Keratinocyte (primary cell): ENCODE measurements around the gene TMED3. TPM values are rescaled to one million over a fixed set of nuclear protein-coding genes. Genes with fewer than 3 reads are reported as not detected.

Experiments used
- DNase-seq: peaks from one replicate; pipeline ENCODE4 v3.0.0-alpha.2; 2011; ENCODE audit warnings: low read depth, missing footprints, low spot score
- FAIRE-seq: peaks from 2 replicates; lab custom pipeline; 2011; peaks lifted over from hg19 to GRCh38; lab: Jason Lieb, UNC
- H2AFZ ChIP-seq: 2 replicates; pipeline ENCODE4 v1.6.0; 2012; ENCODE audit warnings: low read length, control low read depth, inconsistent platforms; ENCODE audit not compliant: control insufficient read depth
- H3K27ac ChIP-seq: 2 replicates; pipeline ENCODE4 v1.5.1; 2011; ENCODE audit warnings: low read length; ENCODE audit not compliant: control insufficient read depth, insufficient read depth
- H3K27me3 ChIP-seq: 3 replicates; pipeline ENCODE4 v1.6.0; 2011; ENCODE audit warnings: low read length; ENCODE audit not compliant: control insufficient read depth, insufficient read depth; ENCODE audit errors: extremely low read depth
- H3K36me3 ChIP-seq, 2 experiments: 2 replicates in 1 of 2; 3 replicates in 1 of 2; pipeline ENCODE4 v1.5.1; 2011; ENCODE audit warnings: low read length in 2 of 2, mild to moderate bottlenecking in 1 of 2; ENCODE audit not compliant: control insufficient read depth in 2 of 2, insufficient read depth in 2 of 2; ENCODE audit errors: extremely low read depth in 1 of 2
- H3K4me1 ChIP-seq: 3 replicates; pipeline ENCODE4 v1.5.1; 2011; ENCODE audit warnings: low read length; ENCODE audit not compliant: control insufficient read depth, insufficient read depth; ENCODE audit errors: extremely low read depth
- H3K4me2 ChIP-seq: 3 replicates; pipeline ENCODE4 v1.6.0; 2011; ENCODE audit warnings: low read depth, low read length; ENCODE audit not compliant: control insufficient read depth, insufficient read depth; ENCODE audit errors: extremely low read depth
- H3K4me3 ChIP-seq, 3 experiments: fragments of 200-600 bp in 1 of 3; sonication (generic) in 1 of 3; 2 replicates in 2 of 3; 3 replicates in 1 of 3; pipeline ENCODE4 v1.5.1; 2011 to 2016; ENCODE audit warnings: low read length in 3 of 3, mild to moderate bottlenecking in 3 of 3, control low read depth in 2 of 3, inconsistent platforms in 1 of 3, low read depth in 1 of 3, mixed read lengths in 1 of 3, mixed run types in 1 of 3, moderate library complexity in 1 of 3; ENCODE audit not compliant: control insufficient read depth in 2 of 3, insufficient read depth in 2 of 3; ENCODE audit errors: extremely low read depth in 1 of 3
- H3K79me2 ChIP-seq: 2 replicates; pipeline ENCODE4 v1.6.0; 2012; ENCODE audit warnings: low read length; ENCODE audit not compliant: control insufficient read depth, insufficient read depth
- H3K9ac ChIP-seq: 3 replicates; pipeline ENCODE4 v1.6.0; 2011; ENCODE audit warnings: low read length; ENCODE audit not compliant: control insufficient read depth, insufficient read depth; ENCODE audit errors: extremely low read depth
- H3K9me1 ChIP-seq: 3 replicates; pipeline ENCODE4 v1.6.0; 2011; ENCODE audit warnings: low read length; ENCODE audit not compliant: control insufficient read depth, insufficient read depth; ENCODE audit errors: extremely low read depth
- H3K9me3 ChIP-seq: 2 replicates; pipeline ENCODE4 v1.5.1; 2012; ENCODE audit warnings: low read depth, low read length; ENCODE audit not compliant: control insufficient read depth
- H4K20me1 ChIP-seq: 3 replicates; pipeline ENCODE4 v1.6.0; 2011; ENCODE audit warnings: low read length; ENCODE audit not compliant: control insufficient read depth, insufficient read depth; ENCODE audit errors: extremely low read depth
- EZH2 ChIP-seq: IDR thresholded peaks from one replicate; pipeline ENCODE4 v1.6.1; 2012; ENCODE audit warnings: inconsistent platforms, mild to moderate bottlenecking, low read length, moderate library complexity
- dilution Hi-C: fragments of 300-500 bp; cut with MboI; formaldehyde crosslinking; loops from one replicate; pipeline ENCODE4 v1.7.0; 2020; ENCODE audit warnings: low sequenced_read_pairs; ENCODE audit not compliant: extremely low pct_ligation_motif_present
- polyA minus RNA-seq, 3 experiments: library from RNA; depleted of rRNA, polyadenylated mRNA; stranded (reverse); fragments of >200 nt; gene quantifications; 1 replicate in 1 of 3; 2 replicates in 1 of 3; 3 replicates in 1 of 3; pipeline ENCODE4 v1.2.3, GENCODE V29; 2011
- polyA plus RNA-seq, 5 experiments: library from polyadenylated mRNA; depleted of rRNA in 3 of 5; stranded (reverse) in 3 of 5; stranded (forward) in 1 of 5; unstranded in 1 of 5; fragments of >200 nt; gene quantifications; 1 replicate in 1 of 5; 2 replicates in 3 of 5; 3 replicates in 1 of 5; pipeline versions ENCODE4 v1.2.1 to v1.2.3, GENCODE V29; 2011 to 2012; ENCODE audit warnings: missing spikeins in 2 of 5, low read depth in 1 of 5, low replicate concordance in 1 of 5
- TF ChIP-seq, protein P1 (sequence below), 3 experiments: IDR thresholded peaks in 1 of 3; conservative IDR thresholded peaks in 1 of 3; optimal IDR thresholded peaks in 1 of 3; 2 replicates in 2 of 3; 3 replicates in 1 of 3; pipeline versions ENCODE3 to v1.5.1; 2011; ENCODE audit warnings: low read length in 3 of 3, mild to moderate bottlenecking in 3 of 3, moderate library complexity in 2 of 3, control low read depth in 1 of 3, inconsistent platforms in 1 of 3; ENCODE audit not compliant: insufficient read depth in 2 of 3; ENCODE audit errors: extremely low read depth in 1 of 3

TMED3 gene
- polyA plus RNA-seq (137 to 203 TPM (median 144 TPM) in 3 replicates), polyA minus RNA-seq (90.9 to 109 TPM (median 93.1 TPM) in 3 replicates)
- polyA plus RNA-seq (2011; ENCODE audit: low read depth) = 57.0 TPM
- polyA plus RNA-seq (2011; cell fraction: cytosol; rRNA removed) = 136 and 167 TPM in 2 replicates
- polyA plus RNA-seq (2011; cell fraction: nucleus; rRNA removed) = 111 and 128 TPM in 2 replicates
- polyA plus RNA-seq (2012; ENCODE audit: low replicate concordance) = 103 and 125 TPM in 2 replicates
- 111 TPM for polyA minus RNA-seq (2011; cell fraction: cytosol; rRNA and poly(A)+ RNA removed)
- 44.2 and 46.1 TPM in 2 replicates for polyA minus RNA-seq (2011; cell fraction: nucleus; rRNA and poly(A)+ RNA removed)

DNA sequence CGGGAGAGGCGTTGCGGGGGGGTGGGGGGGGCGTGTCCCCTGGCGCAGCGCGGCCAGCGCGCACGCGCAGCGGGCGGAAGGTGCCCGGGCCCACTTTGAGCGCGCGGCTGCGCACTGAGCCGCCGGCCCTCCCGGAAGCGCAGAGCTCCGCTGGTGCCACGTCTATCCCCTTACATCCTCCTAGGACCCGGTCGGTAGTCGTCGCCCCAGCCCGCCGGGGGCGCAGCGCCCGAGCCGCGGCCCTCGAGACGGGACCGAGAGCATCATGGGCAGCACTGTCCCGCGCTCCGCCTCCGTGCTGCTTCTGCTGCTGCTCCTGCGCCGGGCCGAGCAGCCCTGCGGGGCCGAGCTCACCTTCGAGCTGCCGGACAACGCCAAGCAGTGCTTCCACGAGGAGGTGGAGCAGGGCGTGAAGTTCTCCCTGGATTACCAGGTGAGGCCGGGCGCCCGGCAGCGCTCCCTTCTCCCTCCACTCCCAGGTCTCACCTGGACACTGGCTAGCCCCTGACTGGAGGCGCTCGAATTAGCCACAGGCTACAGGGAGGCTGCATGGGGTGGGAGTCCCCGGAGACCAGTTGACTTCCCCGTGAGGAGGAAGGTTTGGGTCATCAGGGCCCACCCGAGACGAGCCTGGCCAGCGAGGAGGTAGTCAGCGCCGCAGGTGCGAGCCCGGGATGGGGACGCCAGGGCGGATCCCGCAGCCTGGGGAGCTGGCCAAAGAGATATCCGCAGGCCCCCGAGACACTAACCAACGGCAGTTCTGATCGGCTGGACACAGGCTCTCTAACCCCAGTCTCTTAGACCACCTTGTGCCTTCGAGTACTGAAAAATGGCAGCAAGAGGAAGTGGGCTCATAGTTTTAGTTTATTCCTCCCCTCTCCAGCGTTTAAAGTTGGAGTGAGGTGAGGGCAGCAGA is at the start of gene TMED3:
TMED3 (plus strand) TSS at position 128 of the 916 bp plus-strand sequence; CDS start at position 266, 138 bp downstream.
- Histone ChIP-seq H3K4me3 (peak within 1 kb of the TSS; percentile 72 to 89 (median 84)), H3K36me3 (peaks cover 12 to 18% of the 10 kb centered on the region in 2 experiments), H4K20me1 (no peaks in the 10 kb centered on the region), H3K27me3 (peaks cover 11% of the 10 kb centered on the region), H3K9ac (peak within 1 kb of the TSS; percentile 82), H3K9me3 (no peaks in the 10 kb centered on the region), H2AFZ (peak within 1 kb of the TSS; percentile 93), H3K27ac (peak within 1 kb of the TSS; percentile 59), H3K4me2 (peak within 1 kb of the TSS; percentile 79), H3K4me1 (peaks cover 33% of the 10 kb centered on the region), H3K79me2 (peaks cover 39% of the 10 kb centered on the region), H3K9me1 (no peaks in the 10 kb centered on the region)
- TF ChIP-seq, protein P1, sequence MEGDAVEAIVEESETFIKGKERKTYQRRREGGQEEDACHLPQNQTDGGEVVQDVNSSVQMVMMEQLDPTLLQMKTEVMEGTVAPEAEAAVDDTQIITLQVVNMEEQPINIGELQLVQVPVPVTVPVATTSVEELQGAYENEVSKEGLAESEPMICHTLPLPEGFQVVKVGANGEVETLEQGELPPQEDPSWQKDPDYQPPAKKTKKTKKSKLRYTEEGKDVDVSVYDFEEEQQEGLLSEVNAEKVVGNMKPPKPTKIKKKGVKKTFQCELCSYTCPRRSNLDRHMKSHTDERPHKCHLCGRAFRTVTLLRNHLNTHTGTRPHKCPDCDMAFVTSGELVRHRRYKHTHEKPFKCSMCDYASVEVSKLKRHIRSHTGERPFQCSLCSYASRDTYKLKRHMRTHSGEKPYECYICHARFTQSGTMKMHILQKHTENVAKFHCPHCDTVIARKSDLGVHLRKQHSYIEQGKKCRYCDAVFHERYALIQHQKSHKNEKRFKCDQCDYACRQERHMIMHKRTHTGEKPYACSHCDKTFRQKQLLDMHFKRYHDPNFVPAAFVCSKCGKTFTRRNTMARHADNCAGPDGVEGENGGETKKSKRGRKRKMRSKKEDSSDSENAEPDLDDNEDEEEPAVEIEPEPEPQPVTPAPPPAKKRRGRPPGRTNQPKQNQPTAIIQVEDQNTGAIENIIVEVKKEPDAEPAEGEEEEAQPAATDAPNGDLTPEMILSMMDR (optimal IDR thresholded peaks at IDR 0.05 in 1 of 3, IDR thresholded peaks at IDR 0.05 in 1 of 3, conservative IDR thresholded peaks at IDR 0.05 in 1 of 3; ENCODE audit: extremely low read depth in 1 of 3, insufficient read depth in 2 of 3, low read length in 3 of 3) = peak in 1 of 3 experiments; percentile 45
- no peak for TF ChIP-seq EZH2
- dilution Hi-C loops = no loop called here
- DNase-seq = peak; percentile 45
- no peak for FAIRE-seq

DNA sequence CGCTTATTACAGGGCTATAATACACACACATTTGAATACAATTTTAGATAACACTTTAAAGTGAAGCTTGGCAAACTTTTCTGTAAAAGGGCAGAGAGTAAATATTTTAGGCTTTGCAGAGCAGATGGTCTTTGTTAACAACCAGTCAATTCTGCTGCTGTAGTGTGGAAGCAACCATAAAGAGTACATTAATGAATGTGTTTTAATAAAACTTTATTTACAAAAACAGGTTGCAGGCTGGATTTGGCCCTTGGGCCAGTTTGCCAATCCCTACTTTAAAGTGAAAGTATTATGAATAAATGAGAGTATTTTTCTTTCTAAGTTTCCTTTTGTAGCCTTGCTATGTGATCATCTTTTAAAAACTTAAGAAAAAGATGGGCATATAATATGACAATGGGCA is 49.1 kb upstream of the TMED3 start:
- no peaks in the 10 kb centered on the region for H3K27me3 ChIP-seq
- dilution Hi-C loops = no loop called here
- H4K20me1 ChIP-seq = no peaks in the 10 kb centered on the region
- H3K4me2 ChIP-seq = no peak overlapping the region
- no peaks in the 10 kb centered on the region for H3K4me1 ChIP-seq
- H3K9ac ChIP-seq = no peak overlapping the region
- DNase-seq (no peak), FAIRE-seq (no peak)
- H3K27ac ChIP-seq = no peak overlapping the region
- no peak overlapping the region for H2AFZ ChIP-seq
- H3K79me2 ChIP-seq = no peaks in the 10 kb centered on the region
- no peaks in the 10 kb centered on the region for H3K9me3 ChIP-seq
- H3K4me3 ChIP-seq = no peak overlapping the region
- no peaks in the 10 kb centered on the region for H3K9me1 ChIP-seq
- no peaks in the 10 kb centered on the region for H3K36me3 ChIP-seq
- TF ChIP-seq, protein P1 (optimal IDR thresholded peaks at IDR 0.05 in 1 of 3, IDR thresholded peaks at IDR 0.05 in 1 of 3, conservative IDR thresholded peaks at IDR 0.05 in 1 of 3; ENCODE audit: extremely low read depth in 1 of 3, insufficient read depth in 2 of 3, low read length in 3 of 3) = no peak
- no peak for TF ChIP-seq EZH2
